Daoy (cell line): ENCODE results near the gene SMIM11. TPM values are rescaled to one million over a fixed set of nuclear protein-coding genes. Genes with fewer than 3 reads are reported as not detected.
"Not testable (repeated sequence)": the region's sequence is repeated elsewhere in the genome, so short reads cannot be mapped to it uniquely, and the experiment has no call there.

Experiments
- DNase-seq: peaks from one replicate; pipeline ENCODE4 v3.0.0-alpha.2; 2015; ENCODE audit warnings: low read depth
- total RNA-seq: library from RNA; depleted of rRNA; stranded (reverse); fragments of >200 nt; shearing (Covaris generic); gene quantifications from 2 replicates; pipeline ENCODE4 v1.2.3, GENCODE V29; 2014

Gene SMIM11
- total RNA-seq, 1 experiment from 2014 or later = 3.9 TPM

DNA sequence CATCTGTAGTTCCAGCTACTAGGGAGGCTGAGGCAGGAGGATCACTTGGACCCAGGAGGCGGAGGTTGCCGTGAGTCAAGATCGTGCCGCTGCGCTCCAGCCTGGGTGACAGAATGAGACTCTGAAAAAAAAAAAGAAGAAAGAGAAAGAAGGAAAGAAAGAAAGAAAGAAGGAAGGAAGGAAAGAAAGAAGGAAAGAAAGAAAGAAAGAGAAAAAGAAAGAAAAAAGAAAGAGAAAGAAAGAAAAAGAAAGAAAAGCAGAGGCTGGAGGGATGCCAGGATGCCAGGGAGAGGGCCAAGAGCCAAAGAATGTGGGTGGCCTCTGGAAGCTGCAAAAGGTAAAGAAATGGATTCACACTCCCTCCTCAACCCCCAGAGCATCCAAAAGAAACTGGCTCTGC, 19.7 kb upstream of the SMIM11 start:
- DNase-seq = no peak

DNA sequence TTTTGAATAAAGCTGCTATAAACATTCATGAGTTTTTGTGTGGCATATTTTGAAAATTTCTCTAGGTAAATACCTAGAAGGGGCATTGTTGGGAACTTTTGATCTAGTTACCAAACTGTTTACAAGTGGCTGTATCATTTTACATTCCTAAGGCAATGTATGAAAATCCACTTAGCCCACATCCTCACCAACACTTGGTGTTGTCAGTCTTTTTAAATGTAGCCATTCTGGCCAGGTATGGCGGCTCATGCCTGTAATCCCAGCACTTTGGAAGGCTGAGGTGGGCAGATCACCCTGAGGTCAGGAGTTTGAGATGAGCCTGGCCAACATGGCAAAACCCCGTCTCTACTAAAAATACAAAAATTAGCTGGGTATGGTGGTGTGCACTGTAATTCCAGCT, 17.4 kb upstream of the SMIM11 start:
- no peak for DNase-seq

DNA sequence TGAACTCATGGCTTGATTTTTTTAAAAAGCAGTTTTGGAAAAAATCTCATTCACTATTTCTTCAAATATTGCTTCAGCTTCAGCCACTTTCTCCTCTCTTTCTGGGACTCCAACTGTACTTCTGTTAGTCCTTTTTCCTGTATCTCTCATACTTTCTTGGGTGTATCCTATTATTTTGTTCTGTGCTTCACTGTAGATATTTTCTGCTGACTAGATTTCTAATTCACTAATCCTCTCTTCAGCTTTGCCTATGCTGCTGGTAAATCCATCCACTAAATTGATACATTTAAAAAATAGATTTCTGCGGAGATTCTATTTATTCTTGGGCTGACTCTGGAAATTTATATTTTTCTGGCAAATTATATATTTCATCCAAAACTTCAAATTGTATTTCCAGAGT, 16.4 kb upstream of the SMIM11 start:
- DNase-seq = no peak

- no peak for DNase-seq
These were observed 14.6 kb upstream of the SMIM11 start for GRCh38 chr21:34360488-34361241.

GRCh38 chr21:34362136-34362444, 13.2 kb upstream of the SMIM11 start:
- DNase-seq = no peak

- no peak for DNase-seq
These were observed 12.6 kb upstream of the SMIM11 start for GRCh38 chr21:34362670-34363069.

- no peak for DNase-seq
These were observed 11.6 kb upstream of the SMIM11 start, which contains the start of gene KCNE2 for GRCh38 chr21:34363733-34364132. TSS of gene KCNE2 (plus strand) at chr21:34364006. CDS start at chr21:34370479, 6,473 bp downstream.

DNA sequence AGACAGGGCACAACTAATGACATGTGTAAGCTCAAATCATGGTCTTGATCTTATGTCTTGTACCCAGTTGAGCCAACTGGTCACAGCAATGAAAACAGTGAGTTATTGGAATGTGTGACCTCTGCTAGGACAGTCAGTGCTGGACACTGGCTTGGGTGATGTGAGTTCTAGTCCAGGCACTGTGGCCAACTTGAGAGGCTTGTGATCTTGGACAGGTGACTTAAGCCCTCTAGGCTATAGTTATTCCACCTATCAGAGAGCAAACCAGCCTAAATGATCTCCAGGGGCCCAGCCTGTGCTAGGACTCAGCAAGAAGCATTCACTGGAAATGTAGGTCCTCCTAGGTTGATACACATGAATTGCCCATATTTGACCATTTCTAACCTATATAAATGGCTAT, 10.4 kb upstream of the SMIM11 start:
- DNase-seq = no peak

GRCh38 chr21:34365809-34366208, 9.5 kb upstream of the SMIM11 start:
- DNase-seq = no peak

DNA sequence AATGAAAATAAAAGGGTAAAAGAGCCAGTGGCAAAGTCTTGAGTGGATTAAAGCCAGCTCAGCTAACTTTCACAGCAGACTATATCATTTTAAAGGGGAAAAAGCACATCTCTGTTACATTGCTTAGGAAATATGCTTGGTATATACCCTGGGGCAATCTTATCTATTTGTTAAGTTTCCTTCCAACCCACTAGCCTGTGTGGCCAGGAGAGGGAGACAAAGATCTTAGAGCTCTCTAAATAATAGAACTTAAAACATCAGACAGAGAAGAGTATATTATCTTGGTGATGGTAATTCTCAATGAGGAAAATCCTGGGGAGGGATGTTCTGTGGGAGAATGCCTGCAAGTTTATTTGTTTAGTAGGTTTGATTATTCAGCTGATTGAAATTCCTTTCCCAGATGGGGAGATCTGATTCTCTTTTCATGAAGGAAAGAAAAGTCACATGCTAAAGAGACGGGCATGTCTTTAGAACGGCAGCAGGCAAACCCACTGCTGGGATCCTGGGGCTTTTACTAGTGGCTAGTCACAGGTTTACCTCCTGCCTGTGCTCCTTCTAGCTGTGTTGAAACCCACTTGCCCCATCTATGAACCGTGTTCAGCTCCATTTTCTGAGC, 7.9 kb upstream of the SMIM11 start:
- DNase-seq = peak; percentile 72

- DNase-seq = no peak
These were observed 5.6 kb upstream of the SMIM11 start for GRCh38 chr21:34369741-34370140.

DNA sequence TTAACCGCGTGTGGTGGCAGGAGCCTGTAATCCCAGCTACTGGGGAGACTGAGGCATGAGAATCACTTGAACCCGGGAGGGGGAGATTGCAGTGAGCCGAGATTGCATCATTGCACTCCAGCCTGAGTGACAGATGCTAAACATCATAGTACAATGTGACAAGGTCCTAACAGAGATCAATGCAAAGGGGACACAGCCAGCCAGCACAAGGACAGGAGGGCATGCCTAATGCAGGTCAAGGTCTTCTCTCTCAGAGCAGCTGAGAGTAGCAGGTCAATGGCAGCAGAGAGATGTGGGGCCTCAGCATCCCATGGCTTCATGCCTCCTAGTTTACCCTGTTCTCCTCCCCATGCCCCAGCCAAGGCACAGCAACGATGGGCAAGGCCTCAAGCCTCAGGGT, 3.0 kb upstream of the SMIM11 start:
- DNase-seq = no peak

- DNase-seq = not testable (repeated sequence)
These were observed 845 bp upstream of the SMIM11 start for GRCh38 chr21:34374462-34374861.

GRCh38 chr21:34375619-34375972, 289 bp downstream of the SMIM11 start:
- DNase-seq = not testable (repeated sequence)

DNA sequence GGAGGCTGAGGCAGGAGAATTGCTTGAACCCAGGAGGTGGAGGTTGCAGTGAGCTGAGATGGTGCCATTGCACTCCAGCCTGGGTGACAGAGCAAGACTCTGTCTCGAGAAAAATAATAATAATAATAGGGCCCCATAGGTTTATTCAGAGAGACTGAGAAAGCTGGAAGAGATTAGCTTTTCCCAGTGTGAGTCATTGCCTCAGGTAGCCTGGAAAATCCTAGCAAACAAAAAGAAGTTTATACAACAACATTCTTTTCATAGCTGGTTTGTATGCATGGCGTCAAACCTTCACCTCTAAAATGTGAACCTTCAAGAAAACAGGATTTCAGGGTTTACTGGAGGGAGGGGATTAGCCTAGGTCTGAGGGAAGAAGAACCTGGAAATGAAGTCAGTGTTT, 7.8 kb downstream of the SMIM11 start:
- not testable (repeated sequence) for DNase-seq

- DNase-seq = not testable (repeated sequence)
These were observed 8.6 kb downstream of the SMIM11 start for GRCh38 chr21:34383724-34384415.

GRCh38 chr21:34400522-34400921, 25.2 kb downstream of the SMIM11 start:
- not testable (repeated sequence) for DNase-seq

DNA sequence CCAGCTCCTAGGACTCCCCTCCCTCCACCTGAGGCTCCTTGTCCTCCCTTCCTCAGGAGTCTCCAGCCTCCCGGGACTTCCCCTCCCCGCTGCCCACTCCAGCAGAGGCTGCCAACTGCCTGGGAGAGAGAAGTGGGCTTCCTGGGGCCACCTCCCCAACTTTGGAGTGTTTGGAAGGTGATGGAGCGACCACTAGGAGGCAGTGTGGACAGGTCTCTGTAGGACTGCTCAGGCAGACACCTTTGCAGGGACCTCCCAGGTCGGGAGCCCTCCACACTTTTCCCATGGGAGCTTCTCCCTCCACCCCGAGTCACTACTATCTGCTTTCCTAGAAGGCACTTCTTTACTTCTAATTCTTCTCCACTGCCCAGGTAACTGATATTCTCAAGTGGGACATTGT, 29.4 kb downstream of the SMIM11 start:
- not testable (repeated sequence) for DNase-seq

- not testable (repeated sequence) for DNase-seq
These were observed 30.4 kb downstream of the SMIM11 start for GRCh38 chr21:34405686-34406085.

GRCh38 chr21:34406102-34406501, 30.8 kb downstream of the SMIM11 start:
- not testable (repeated sequence) for DNase-seq

DNA sequence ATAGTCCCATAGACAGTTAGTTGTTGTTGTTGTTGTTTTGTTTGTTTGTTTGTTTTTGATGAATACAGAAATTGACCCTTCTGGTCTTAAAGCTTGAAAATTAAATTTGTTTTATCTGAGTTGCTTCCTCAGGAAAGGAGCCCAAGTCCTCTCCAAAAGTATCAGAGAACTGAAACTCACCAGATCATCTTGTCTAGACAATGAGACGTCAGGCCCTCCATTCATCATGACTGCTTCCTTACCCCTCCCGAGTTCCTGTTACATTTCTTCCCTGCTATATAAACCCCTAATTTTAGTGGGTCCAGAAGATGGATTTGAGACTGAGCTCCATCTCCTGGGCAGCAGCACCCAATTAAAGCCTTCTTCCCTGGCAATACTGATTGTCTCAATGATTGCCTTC, 31.4 kb downstream of the SMIM11 start:
- DNase-seq = not testable (repeated sequence)

DNA sequence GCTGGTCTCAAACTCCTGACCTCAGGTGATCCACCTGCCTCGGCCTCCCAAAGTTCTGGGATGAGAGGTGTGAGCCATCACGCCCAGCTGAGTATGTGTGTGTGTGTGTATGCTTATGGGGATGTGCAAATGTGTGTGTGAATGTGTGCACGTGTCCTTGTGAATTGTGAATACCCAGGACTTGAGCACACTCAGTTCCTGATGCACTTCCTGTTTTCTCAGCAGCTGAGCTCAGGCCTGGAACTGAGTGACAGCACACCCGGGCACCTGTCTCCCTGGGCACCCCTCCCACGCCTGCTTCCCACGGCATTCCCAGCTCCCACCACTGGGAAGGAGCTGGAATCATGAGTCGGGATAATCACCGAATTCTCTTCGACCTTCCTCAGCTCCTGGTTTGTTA, 32.0 kb downstream of the SMIM11 start:
- not testable (repeated sequence) for DNase-seq
